Panc1 (cell line): ENCODE data around the gene ANKRD13D. TPM values are rescaled to one million over a fixed set of nuclear protein-coding genes. Genes with fewer than 3 reads are reported as not detected.

Source experiments
- ATAC-seq: fragments of 200-7000 bp; cut with Tn5 transposase; 2 replicates; pipeline ENCODE4 v1.9.1; 2020; ENCODE audit warnings: mild to moderate bottlenecking, moderate library complexity
- BruUV-seq: library from RNA; stranded (reverse); fragments of 400-500 nt; replicated peaks from 2 replicates; lab custom pipeline; 2021; lab: Mats Ljungman, UMichigan
- CTCF ChIA-PET: fragments of 300-600 bp; sonication (Branson Sonifier 250); formaldehyde crosslinking; loops from one replicate; lab custom pipeline; 2022; ENCODE audit warnings: antibody characterized with exemption; lab: Charles Lee
- POLR2A ChIA-PET: fragments of 300-600 bp; sonication (Branson Sonifier 250); formaldehyde crosslinking; loops from one replicate; lab custom pipeline; 2022; ENCODE audit warnings: antibody characterized with exemption; lab: Charles Lee
- DNase-seq: peaks from one replicate; pipeline ENCODE4 v3.0.0-alpha.2; 2010; ENCODE audit warnings: low read depth, low spot score
- H3K27ac ChIP-seq: 2 replicates; pipeline ENCODE4 v1.5.1; 2011; ENCODE audit warnings: mild to moderate bottlenecking, low read length, inconsistent platforms
- H3K27me3 ChIP-seq: fragments of 200-500 bp; sonication (Bioruptor generic); 2 replicates; pipeline ENCODE4 v1.6.0; 2014; ENCODE audit warnings: low read length, inconsistent platforms; ENCODE audit not compliant: control insufficient read depth, insufficient read depth
- H3K36me3 ChIP-seq: fragments of 200-500 bp; sonication (Bioruptor generic); 2 replicates; pipeline ENCODE4 v1.5.1; 2014; ENCODE audit warnings: inconsistent platforms, mild to moderate bottlenecking, low read length, moderate library complexity; ENCODE audit not compliant: control insufficient read depth, insufficient read depth
- H3K4me1 ChIP-seq: 2 replicates; pipeline ENCODE4 v1.5.1; 2011; ENCODE audit warnings: inconsistent platforms, mild to moderate bottlenecking, low read length, moderate library complexity; ENCODE audit not compliant: control insufficient read depth, insufficient read depth
- H3K4me3 ChIP-seq, 2 experiments: 2 replicates each; pipeline ENCODE4 v1.5.1; 2011 to 2012; ENCODE audit warnings: low read depth in 2 of 2, low read length in 2 of 2, mild to moderate bottlenecking in 2 of 2, inconsistent platforms in 1 of 2, moderate library complexity in 1 of 2
- H3K9me3 ChIP-seq: fragments of 200-500 bp; sonication (Bioruptor generic); 2 replicates; pipeline ENCODE4 v1.5.1; 2014; ENCODE audit warnings: low read depth, mild to moderate bottlenecking, inconsistent platforms, low read length, moderate library complexity; ENCODE audit not compliant: control insufficient read depth, insufficient read depth
- POLR2AphosphoS5 ChIP-seq: IDR thresholded peaks from 2 replicates; pipeline ENCODE4 v1.6.1; 2012; ENCODE audit warnings: mild to moderate bottlenecking, low read depth, low read length, moderate library complexity
- REST ChIP-seq, 2 experiments: IDR thresholded peaks; 2 replicates each; pipeline ENCODE4 v1.6.1; 2011 to 2012; ENCODE audit warnings: low read depth in 2 of 2, control low read depth in 1 of 2, low read length in 1 of 2, mild to moderate bottlenecking in 1 of 2, moderate library complexity in 1 of 2; ENCODE audit not compliant: insufficient read depth in 1 of 2
- SIN3A ChIP-seq: IDR thresholded peaks from 2 replicates; pipeline ENCODE4 v1.6.1; 2012; ENCODE audit warnings: low read depth, mild to moderate bottlenecking, low read length, moderate library complexity, borderline replicate concordance; ENCODE audit not compliant: insufficient read depth
- TCF7L2 ChIP-seq: IDR thresholded peaks from 2 replicates; pipeline ENCODE4 v1.6.1; 2011; ENCODE audit warnings: mild to moderate bottlenecking, low read depth, low read length, inconsistent platforms
- in situ Hi-C: cut with HindIII; loops from 2 replicates; pipeline ENCODE4 v1.10.0; 2016; ENCODE audit warnings: low sequenced_read_pairs, low pct_unique_long_range_greater_than_20kb
- intact Hi-C: fragments of 100-400 bp; cut with micrococcal nuclease; formaldehyde crosslinking; loops from one replicate; pipeline ENCODE4 v1.10.0; 2022; ENCODE audit not compliant: unreplicated experiment
- total RNA-seq: library from RNA; stranded (reverse); gene quantifications from one replicate; pipeline ENCODE4 v1.2.1, GENCODE V29; 2021; ENCODE audit not compliant: unreplicated experiment
- TF ChIP-seq, protein P1 (sequence below): fragments of 450-650 bp; IDR thresholded peaks from 2 replicates; pipeline ENCODE4 v1.5.1; 2017; ENCODE audit warnings: mild to moderate bottlenecking

The ANKRD13D gene
- total RNA-seq, 1 experiment from 2014 or later = 76.5 TPM

DNA sequence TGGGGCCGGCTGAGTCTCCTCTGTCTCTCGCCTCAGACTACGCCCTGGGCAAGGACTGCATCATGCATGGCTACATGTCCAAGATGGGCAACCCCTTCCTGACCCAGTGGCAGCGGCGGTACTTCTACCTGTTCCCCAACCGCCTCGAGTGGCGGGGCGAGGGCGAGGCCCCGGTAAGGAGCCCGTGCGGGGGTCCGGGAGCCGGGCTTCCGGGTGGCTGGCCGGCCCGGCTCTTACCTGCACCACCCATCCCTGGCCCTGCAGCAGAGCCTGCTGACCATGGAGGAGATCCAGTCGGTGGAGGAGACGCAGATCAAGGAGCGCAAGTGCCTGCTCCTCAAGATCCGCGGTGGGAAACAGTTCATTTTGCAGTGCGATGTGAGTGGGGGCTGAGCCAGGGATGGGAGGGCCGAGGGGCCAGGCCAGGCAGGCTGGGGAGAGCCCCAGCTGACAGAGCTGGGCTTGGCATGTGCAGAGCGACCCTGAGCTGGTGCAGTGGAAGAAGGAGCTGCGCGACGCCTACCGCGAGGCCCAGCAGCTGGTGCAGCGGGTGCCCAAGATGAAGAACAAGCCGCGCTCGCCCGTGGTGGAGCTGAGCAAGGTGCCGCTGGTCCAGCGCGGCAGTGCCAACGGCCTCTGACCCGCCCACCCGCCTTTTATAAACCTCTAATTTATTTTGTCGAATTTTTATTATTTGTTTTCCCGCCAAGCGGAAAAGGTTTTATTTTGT is 4.1 kb upstream of the ANKRD13D start:
- no TSS peak for BruUV-seq
- in situ Hi-C loops = no loop called here

More for the DNA sequence above, 4.1 kb upstream of the ANKRD13D start:
- H3K4me1 ChIP-seq = peaks cover 9% of the 10 kb centered on the region
- TF ChIP-seq, protein P1, sequence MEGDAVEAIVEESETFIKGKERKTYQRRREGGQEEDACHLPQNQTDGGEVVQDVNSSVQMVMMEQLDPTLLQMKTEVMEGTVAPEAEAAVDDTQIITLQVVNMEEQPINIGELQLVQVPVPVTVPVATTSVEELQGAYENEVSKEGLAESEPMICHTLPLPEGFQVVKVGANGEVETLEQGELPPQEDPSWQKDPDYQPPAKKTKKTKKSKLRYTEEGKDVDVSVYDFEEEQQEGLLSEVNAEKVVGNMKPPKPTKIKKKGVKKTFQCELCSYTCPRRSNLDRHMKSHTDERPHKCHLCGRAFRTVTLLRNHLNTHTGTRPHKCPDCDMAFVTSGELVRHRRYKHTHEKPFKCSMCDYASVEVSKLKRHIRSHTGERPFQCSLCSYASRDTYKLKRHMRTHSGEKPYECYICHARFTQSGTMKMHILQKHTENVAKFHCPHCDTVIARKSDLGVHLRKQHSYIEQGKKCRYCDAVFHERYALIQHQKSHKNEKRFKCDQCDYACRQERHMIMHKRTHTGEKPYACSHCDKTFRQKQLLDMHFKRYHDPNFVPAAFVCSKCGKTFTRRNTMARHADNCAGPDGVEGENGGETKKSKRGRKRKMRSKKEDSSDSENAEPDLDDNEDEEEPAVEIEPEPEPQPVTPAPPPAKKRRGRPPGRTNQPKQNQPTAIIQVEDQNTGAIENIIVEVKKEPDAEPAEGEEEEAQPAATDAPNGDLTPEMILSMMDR = no peak
- TF ChIP-seq TCF7L2 = no peak
- TF ChIP-seq SIN3A = no peak
- TF ChIP-seq POLR2AphosphoS5 = no peak
- no peak for TF ChIP-seq REST (IDR thresholded peaks at IDR 0.05; ENCODE audit: insufficient read depth in 1 of 2, low read depth in 2 of 2, low read length in 1 of 2)
- no peak overlapping the region for H3K27ac ChIP-seq
- H3K36me3 ChIP-seq = peaks cover 3% of the 10 kb centered on the region; the same call in 1 of the 2 replicates
- CTCF ChIA-PET = no interaction called here
- H3K27me3 ChIP-seq = no peaks in the 10 kb centered on the region
- intact Hi-C loops = no loop called here
- DNase-seq (no peak), ATAC-seq (no peak)
- no peak overlapping the region for H3K4me3 ChIP-seq
- H3K9me3 ChIP-seq = no peaks in the 10 kb centered on the region
- POLR2A ChIA-PET = no interaction called here
